Activated B cell treated with CpG ODN at 0.5 μM for 24 hours (primary cell): ENCODE results near the gene MARS1. TPM values are rescaled to one million over a fixed set of nuclear protein-coding genes. Genes with fewer than 3 reads are reported as not detected.

Source experiments
- ATAC-seq: fragments of 200-7000 bp; cut with Tn5 transposase; one replicate; pipeline ENCODE4 v1.10.0; 2021; ENCODE audit warnings: low read depth, mild to moderate bottlenecking, moderate library complexity
- CTCF ChIA-PET: fragments of 350-600 bp; sonication (Branson Sonifier 250); formaldehyde crosslinking; loops from one replicate; lab custom pipeline; 2021; ENCODE audit warnings: antibody characterized with exemption; lab: Charles Lee
- POLR2A ChIA-PET: fragments of 350-600 bp; sonication (Branson Sonifier 250); formaldehyde crosslinking; loops from one replicate; lab custom pipeline; 2021; ENCODE audit warnings: antibody characterized with exemption; lab: Charles Lee
- DNase-seq: peaks from one replicate; pipeline ENCODE4 v3.0.0; 2022
- H3K27ac Mint-ChIP-seq: one replicate; pipeline ENCODE4 v1.8.0; 2020; ENCODE audit warnings: mixed read lengths
- H3K27me3 Mint-ChIP-seq: one replicate; pipeline ENCODE4 v1.8.0; 2021; ENCODE audit warnings: mixed read lengths
- H3K36me3 Mint-ChIP-seq: one replicate; pipeline ENCODE4 v1.8.0; 2021; ENCODE audit warnings: low read depth, mixed read lengths
- H3K4me1 Mint-ChIP-seq: one replicate; pipeline ENCODE4 v1.8.0; 2021; ENCODE audit warnings: mixed read lengths
- H3K4me3 Mint-ChIP-seq: one replicate; pipeline ENCODE4 v1.8.0; 2020; ENCODE audit warnings: mild to moderate bottlenecking, mixed read lengths
- H3K9me3 Mint-ChIP-seq: one replicate; pipeline ENCODE4 v1.8.0; 2020; ENCODE audit warnings: mixed read lengths
- intact Hi-C: fragments of 100-400 bp; cut with micrococcal nuclease; formaldehyde crosslinking; loops from one replicate; pipeline ENCODE4 v1.15.1; 2024
- total RNA-seq: library from RNA; stranded (reverse); gene quantifications from 2 replicates; pipeline ENCODE4 v1.2.3, GENCODE V29; 2022
- TF ChIP-seq, protein P1 (sequence below): fragments of 200-600 bp; IDR thresholded peaks from one replicate; pipeline ENCODE4 v1.8.0; 2022; ENCODE audit warnings: antibody characterized with exemption, mild to moderate bottlenecking

MARS1 gene
- total RNA-seq, 1 donor from 2014 or later = 425 TPM

DNA sequence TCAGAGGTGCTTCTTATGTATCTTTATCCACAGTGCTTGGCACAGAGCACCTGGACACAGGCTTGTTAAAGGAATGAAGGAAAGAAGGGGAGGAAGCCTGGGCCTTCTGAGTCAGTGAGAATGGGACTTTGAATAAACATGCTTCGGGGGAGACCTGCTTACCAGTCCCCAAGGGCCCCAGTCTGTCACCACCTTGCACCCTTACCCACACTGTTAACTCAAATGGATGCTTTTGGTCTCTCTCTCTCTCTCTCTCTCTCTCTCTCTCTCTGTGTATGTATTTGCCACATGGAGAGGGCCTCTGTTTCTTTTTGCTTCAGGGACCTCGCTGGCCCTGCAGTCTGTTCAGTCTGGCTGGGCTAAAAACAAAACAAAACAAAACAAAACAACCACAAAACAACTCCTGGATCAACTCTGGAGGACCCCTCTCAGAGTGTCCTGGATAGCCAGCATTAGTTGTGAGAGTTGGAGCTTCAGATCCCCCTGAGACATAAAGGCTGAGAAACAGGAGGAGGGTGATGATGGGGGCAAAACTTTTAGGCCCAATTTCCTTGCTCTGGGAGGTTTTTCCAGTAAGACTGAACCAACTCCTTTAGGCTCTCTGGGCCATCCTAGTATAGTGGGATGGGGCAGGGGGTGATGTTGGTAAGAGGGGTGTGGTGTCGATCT lies 63.9 kb downstream of the MARS1 start:
- no peaks in the 10 kb centered on the region for H3K9me3 Mint-ChIP-seq
- no peak for ATAC-seq
- H3K36me3 Mint-ChIP-seq = peaks cover 3% of the 10 kb centered on the region
- H3K4me3 Mint-ChIP-seq = no peak overlapping the region
- H3K27me3 Mint-ChIP-seq = peaks cover 10% of the 10 kb centered on the region
- CTCF ChIA-PET = no interaction called here
- no peak for DNase-seq
- peaks cover 18% of the 10 kb centered on the region for H3K4me1 Mint-ChIP-seq
- intact Hi-C loops = no loop called here
- POLR2A ChIA-PET = no interaction called here
- TF ChIP-seq, protein P1, sequence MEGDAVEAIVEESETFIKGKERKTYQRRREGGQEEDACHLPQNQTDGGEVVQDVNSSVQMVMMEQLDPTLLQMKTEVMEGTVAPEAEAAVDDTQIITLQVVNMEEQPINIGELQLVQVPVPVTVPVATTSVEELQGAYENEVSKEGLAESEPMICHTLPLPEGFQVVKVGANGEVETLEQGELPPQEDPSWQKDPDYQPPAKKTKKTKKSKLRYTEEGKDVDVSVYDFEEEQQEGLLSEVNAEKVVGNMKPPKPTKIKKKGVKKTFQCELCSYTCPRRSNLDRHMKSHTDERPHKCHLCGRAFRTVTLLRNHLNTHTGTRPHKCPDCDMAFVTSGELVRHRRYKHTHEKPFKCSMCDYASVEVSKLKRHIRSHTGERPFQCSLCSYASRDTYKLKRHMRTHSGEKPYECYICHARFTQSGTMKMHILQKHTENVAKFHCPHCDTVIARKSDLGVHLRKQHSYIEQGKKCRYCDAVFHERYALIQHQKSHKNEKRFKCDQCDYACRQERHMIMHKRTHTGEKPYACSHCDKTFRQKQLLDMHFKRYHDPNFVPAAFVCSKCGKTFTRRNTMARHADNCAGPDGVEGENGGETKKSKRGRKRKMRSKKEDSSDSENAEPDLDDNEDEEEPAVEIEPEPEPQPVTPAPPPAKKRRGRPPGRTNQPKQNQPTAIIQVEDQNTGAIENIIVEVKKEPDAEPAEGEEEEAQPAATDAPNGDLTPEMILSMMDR = no peak
- no peak overlapping the region for H3K27ac Mint-ChIP-seq

DNA sequence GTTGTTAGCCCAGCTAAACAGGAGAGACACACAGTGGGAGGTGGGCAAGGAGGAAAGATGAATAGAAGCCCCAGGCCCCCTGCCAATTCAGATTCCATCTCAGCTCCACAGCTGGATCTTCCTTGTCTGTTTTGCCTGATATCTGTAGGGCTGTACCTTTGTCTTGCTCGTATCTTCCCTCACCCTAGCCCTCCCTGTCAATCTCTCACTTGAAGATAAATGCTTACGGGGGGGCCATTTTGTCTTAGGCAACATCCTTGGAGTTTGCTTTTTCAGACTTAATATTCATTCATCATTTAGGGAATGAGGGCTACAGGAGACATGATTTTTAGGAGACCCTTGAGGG lies 64.4 kb downstream of the MARS1 start:
- H3K4me1 Mint-ChIP-seq = peaks cover 14% of the 10 kb centered on the region
- H3K36me3 Mint-ChIP-seq = no peaks in the 10 kb centered on the region
- H3K27me3 Mint-ChIP-seq = peaks cover 10% of the 10 kb centered on the region
- H3K27ac Mint-ChIP-seq = no peak overlapping the region
- ChIA-PET POLR2A (no interaction called here), CTCF (no interaction called here)
- TF ChIP-seq, protein P1 = no peak
- intact Hi-C loops = no loop called here
- DNase-seq (no peak), ATAC-seq (no peak)
- H3K9me3 Mint-ChIP-seq = no peaks in the 10 kb centered on the region
- H3K4me3 Mint-ChIP-seq = no peak overlapping the region

DNA sequence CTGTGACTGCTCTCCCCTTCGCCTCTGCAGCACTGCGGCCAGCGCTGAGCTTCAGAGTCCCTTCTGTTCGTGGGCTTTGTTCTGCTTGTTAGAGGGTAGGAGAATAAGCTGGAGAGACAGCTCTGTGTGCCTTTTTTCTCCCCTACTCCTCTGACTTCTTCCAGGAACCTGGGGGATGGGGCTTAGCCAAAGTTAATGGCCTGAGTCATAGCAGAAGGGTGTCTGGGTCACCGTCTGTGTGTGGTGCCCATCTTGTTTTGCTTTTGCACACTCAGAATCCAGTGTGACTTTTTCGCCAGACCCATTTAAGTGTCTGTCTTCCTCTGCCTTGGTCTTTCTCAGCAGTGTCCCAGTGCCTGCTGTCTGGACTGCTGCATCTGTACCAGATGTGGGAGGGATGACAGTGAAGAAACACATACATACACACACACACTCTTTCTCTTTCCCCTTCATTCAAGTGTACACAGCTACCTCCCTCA lies 65.0 kb downstream of the MARS1 start:
- H3K4me3 Mint-ChIP-seq = no peak overlapping the region
- no peaks in the 10 kb centered on the region for H3K36me3 Mint-ChIP-seq
- TF ChIP-seq, protein P1 = no peak
- no peaks in the 10 kb centered on the region for H3K9me3 Mint-ChIP-seq
- peaks cover 10% of the 10 kb centered on the region for H3K27me3 Mint-ChIP-seq
- no peak for ATAC-seq
- intact Hi-C loops = no loop called here
- CTCF ChIA-PET = interaction anchor here (1.0 kb wide), 1 partner anchor 30 kb away, joined by 3 read pairs; no protein-coding TSS in a partner anchor
- peaks cover 10% of the 10 kb centered on the region for H3K4me1 Mint-ChIP-seq
- no peak for DNase-seq
- no peak overlapping the region for H3K27ac Mint-ChIP-seq
- POLR2A ChIA-PET = no interaction called here

DNA sequence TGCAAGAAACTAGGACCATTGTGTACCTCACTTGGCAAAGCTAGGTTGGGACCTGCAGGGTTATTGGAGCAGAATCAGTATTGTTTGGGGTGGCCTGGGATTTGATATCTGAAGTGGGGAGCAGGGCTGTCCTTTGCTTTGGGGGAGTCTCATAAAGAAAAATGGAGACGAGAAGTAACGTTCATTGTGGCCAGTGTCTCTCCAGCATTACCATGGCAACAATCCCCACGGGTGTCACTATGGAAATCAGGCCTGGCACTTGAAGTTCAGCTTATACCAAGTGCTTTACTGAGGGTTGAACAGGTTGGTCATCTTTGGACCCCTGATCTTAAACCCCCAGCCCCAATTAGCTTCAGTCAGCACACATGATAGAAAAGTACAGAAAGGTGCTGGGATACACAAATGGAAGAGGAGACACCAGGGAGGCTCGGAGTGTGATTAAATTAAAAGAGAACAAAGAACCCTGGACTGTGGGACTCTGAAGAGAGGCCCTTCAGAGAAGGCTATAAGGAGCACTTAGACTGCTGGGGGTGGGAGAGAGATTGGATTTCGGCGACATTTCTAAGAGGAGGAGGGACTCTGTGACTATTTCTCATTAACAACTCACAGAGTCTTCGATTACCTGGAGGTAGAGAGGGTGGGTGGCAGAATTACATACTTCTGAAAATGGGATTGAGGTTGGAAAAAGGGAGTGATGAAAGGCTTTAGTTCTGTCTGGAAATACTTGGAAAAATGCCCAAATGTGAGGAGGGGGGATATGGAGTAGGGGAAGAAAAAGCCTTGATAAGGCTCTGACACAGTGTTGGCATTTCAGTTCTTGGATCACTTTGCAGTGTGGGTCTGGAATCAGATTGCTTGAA lies 65.7 kb downstream of the MARS1 start:
- ChIA-PET POLR2A (no interaction called here), CTCF (interaction anchor here (1.0 kb wide), 1 partner anchor 30 kb away, joined by 3 read pairs; no protein-coding TSS in a partner anchor)
- peaks cover 10% of the 10 kb centered on the region for H3K4me1 Mint-ChIP-seq
- peaks cover 9% of the 10 kb centered on the region for H3K27me3 Mint-ChIP-seq
- H3K4me3 Mint-ChIP-seq = no peak overlapping the region
- DNase-seq = no peak
- intact Hi-C loops = no loop called here
- no peaks in the 10 kb centered on the region for H3K36me3 Mint-ChIP-seq
- H3K27ac Mint-ChIP-seq = no peak overlapping the region
- ATAC-seq = no peak
- TF ChIP-seq, protein P1 = no peak
- H3K9me3 Mint-ChIP-seq = no peaks in the 10 kb centered on the region

DNA sequence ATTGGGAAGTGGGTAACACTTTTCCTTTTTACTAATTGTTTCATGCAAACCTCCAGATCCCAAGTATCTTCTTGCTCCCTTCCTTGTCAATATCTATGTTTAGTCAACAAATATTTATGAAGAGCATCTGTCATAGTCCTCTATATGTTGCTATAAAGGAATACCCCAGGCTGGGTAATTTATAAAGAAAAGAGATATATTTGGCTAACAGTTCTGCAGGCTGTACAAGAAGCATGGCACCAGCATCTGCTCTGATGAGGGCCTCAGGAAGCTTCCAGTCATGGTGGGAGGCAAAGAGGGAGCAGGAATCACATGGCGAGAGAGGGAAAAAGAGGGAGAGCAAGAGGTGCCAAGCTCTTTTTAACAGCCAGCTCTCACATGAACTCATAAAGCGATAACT lies 66.6 kb downstream of the MARS1 start:
- peaks cover 8% of the 10 kb centered on the region for H3K4me1 Mint-ChIP-seq
- peaks cover 8% of the 10 kb centered on the region for H3K27me3 Mint-ChIP-seq
- intact Hi-C loops = no loop called here
- ATAC-seq = no peak
- H3K36me3 Mint-ChIP-seq = no peaks in the 10 kb centered on the region
- TF ChIP-seq, protein P1 = no peak
- no peak overlapping the region for H3K27ac Mint-ChIP-seq
- no peak overlapping the region for H3K4me3 Mint-ChIP-seq
- no peak for DNase-seq
- POLR2A ChIA-PET = no interaction called here
- no peaks in the 10 kb centered on the region for H3K9me3 Mint-ChIP-seq
- CTCF ChIA-PET = no interaction called here
